Muscle of leg (tissue), 11 donors: ENCODE results near the gene XYLT1. TPM values are rescaled to one million over a fixed set of nuclear protein-coding genes. Genes with fewer than 3 reads are reported as not detected.

ENCODE experiments used
- DNase-seq: peaks from one replicate; pipeline ENCODE4 v3.0.0; 2013
- H3K27ac ChIP-seq: one replicate; pipeline ENCODE4 v1.5.1; 2013; ENCODE audit warnings: mild to moderate bottlenecking, low read length, control low read depth
- H3K27me3 ChIP-seq: one replicate; pipeline ENCODE4 v1.6.1; 2013; ENCODE audit warnings: low read length; ENCODE audit not compliant: control insufficient read depth, insufficient read depth
- H3K36me3 ChIP-seq: one replicate; pipeline ENCODE4 v1.6.1; 2013; ENCODE audit warnings: low read length; ENCODE audit not compliant: control insufficient read depth, insufficient read depth
- H3K4me1 ChIP-seq: one replicate; pipeline ENCODE4 v1.6.1; 2013; ENCODE audit warnings: low read length; ENCODE audit not compliant: control insufficient read depth, insufficient read depth
- H3K4me3 ChIP-seq: one replicate; pipeline ENCODE4 v1.5.1; 2013; ENCODE audit warnings: low read length, control low read depth
- H3K9me3 ChIP-seq: replicated peaks from 2 replicates; pipeline ENCODE4 v1.6.1; 2013; ENCODE audit warnings: low read depth, low read length; ENCODE audit not compliant: control insufficient read depth
- WGBS: methylation state at CpG from one replicate; pipeline ENCODE4 v1.1.5; 2013; ENCODE audit warnings: missing lambda C conversion rate; ENCODE audit not compliant: insufficient coverage; 5-methylcytosine and 5-hydroxymethylcytosine counted together
- polyA plus RNA-seq, 8 donors: library from polyadenylated mRNA; unstranded; fragments of 120-200 nt; gene quantifications; one replicate each; pipeline versions ENCODE4 v1.2.1 to v1.2.3, GENCODE V29; 2013; ENCODE audit warnings: inconsistent platforms in 1 of 8, low replicate concordance in 1 of 8; ENCODE audit not compliant: insufficient read length in 8 of 8, insufficient read depth in 1 of 8
- total RNA-seq: library from RNA; stranded (reverse); fragments of 120-200 nt; gene quantifications from one replicate; pipeline ENCODE4 v1.2.4, GENCODE V29; 2013

Gene XYLT1
- total and polyA plus RNA-seq, 9 donors, result 4.3 to 9.7 (median 5.3) TPM

- no peak overlapping the region for H3K27ac ChIP-seq
- WGBS, result 85% methylated on average over 3 of the region's 4 CpGs
- no peaks in the 10 kb centered on the region for H3K4me1 ChIP-seq
- DNase-seq, result no peak
- H3K9me3 ChIP-seq, result no peaks in the 10 kb centered on the region
- H3K36me3 ChIP-seq, result no peaks in the 10 kb centered on the region
- H3K27me3 ChIP-seq, result no peaks in the 10 kb centered on the region
- no peak overlapping the region for H3K4me3 ChIP-seq
Measured at GRCh38 chr16:17067882-17068281, 402.9 kb downstream of the XYLT1 start.

- DNase-seq, result no peak
- 71% methylated on average over 1 of the region's 11 CpGs for WGBS
Measured at GRCh38 chr16:17063201-17064139, 407.3 kb downstream of the XYLT1 start.

GRCh38 chr16:17062676-17063075 is 408.1 kb downstream of the XYLT1 start:
- Histone ChIP-seq H3K36me3 (no peaks in the 10 kb centered on the region), H3K4me3 (no peak overlapping the region), H3K27ac (no peak overlapping the region), H3K27me3 (no peaks in the 10 kb centered on the region), H3K4me1 (no peaks in the 10 kb centered on the region), H3K9me3 (peaks cover 2% of the 10 kb centered on the region)
- whole genome bisulfite sequencing, result 75% methylated on average over 4 of the region's 6 CpGs
- DNase-seq, result no peak

More at GRCh38 chr16:17063201-17064139, 407.3 kb downstream of the XYLT1 start:
- no peak overlapping the region for H3K4me3 ChIP-seq
- H3K27me3 ChIP-seq, result no peaks in the 10 kb centered on the region
- peaks cover 2% of the 10 kb centered on the region for H3K9me3 ChIP-seq
- H3K27ac ChIP-seq, result no peak overlapping the region
- no peaks in the 10 kb centered on the region for H3K4me1 ChIP-seq
- H3K36me3 ChIP-seq, result no peaks in the 10 kb centered on the region

- 100% methylated on average over 2 of the region's 2 CpGs for WGBS
- Histone ChIP-seq H3K27ac (no peak overlapping the region), H3K27me3 (no peaks in the 10 kb centered on the region), H3K4me3 (no peak overlapping the region), H3K36me3 (no peaks in the 10 kb centered on the region), H3K4me1 (no peaks in the 10 kb centered on the region), H3K9me3 (peaks cover 2% of the 10 kb centered on the region)
- DNase-seq, result no peak
Measured at GRCh38 chr16:17061326-17061725, 409.4 kb downstream of the XYLT1 start.

GRCh38 chr16:17058471-17058870 is 412.3 kb downstream of the XYLT1 start:
- Histone ChIP-seq H3K27me3 (no peaks in the 10 kb centered on the region), H3K4me3 (no peak overlapping the region), H3K36me3 (no peaks in the 10 kb centered on the region), H3K27ac (no peak overlapping the region), H3K4me1 (no peaks in the 10 kb centered on the region), H3K9me3 (peaks cover 2% of the 10 kb centered on the region)
- no peak for DNase-seq
- 75% methylated on average over 7 of the region's 7 CpGs for WGBS

GRCh38 chr16:17056666-17057065 is 414.1 kb downstream of the XYLT1 start:
- Histone ChIP-seq H3K4me1 (no peaks in the 10 kb centered on the region), H3K4me3 (no peak overlapping the region), H3K27ac (no peak overlapping the region), H3K9me3 (peaks cover 2% of the 10 kb centered on the region), H3K36me3 (no peaks in the 10 kb centered on the region), H3K27me3 (no peaks in the 10 kb centered on the region)
- DNase-seq, result no peak
- WGBS, result 100% methylated on average over 1 of the region's 1 CpG

GRCh38 chr16:17053536-17054160 is 417.1 kb downstream of the XYLT1 start:
- no peaks in the 10 kb centered on the region for H3K9me3 ChIP-seq

More at GRCh38 chr16:17053536-17054160, 417.1 kb downstream of the XYLT1 start:
- 50% methylated on average over 2 of the region's 4 CpGs for whole genome bisulfite sequencing
- Histone ChIP-seq H3K27me3 (no peaks in the 10 kb centered on the region), H3K36me3 (no peaks in the 10 kb centered on the region), H3K4me1 (no peaks in the 10 kb centered on the region), H3K4me3 (no peak overlapping the region), H3K27ac (no peak overlapping the region)
- no peak for DNase-seq
